Ramos (cell line): ENCODE measurements around the gene OR1E2.
"Not testable (repeated sequence)": the region's sequence is repeated elsewhere in the genome, so short reads cannot be mapped to it uniquely, and the experiment has no call there.

Source experiments
- in situ Hi-C: fragments of 300-500 bp; cut with MboI; formaldehyde crosslinking; loops from one replicate; pipeline ENCODE4 v1.14.3; 2022; ENCODE audit warnings: low sequenced_read_pairs; ENCODE audit not compliant: unreplicated experiment

Gene OR1E2

DNA sequence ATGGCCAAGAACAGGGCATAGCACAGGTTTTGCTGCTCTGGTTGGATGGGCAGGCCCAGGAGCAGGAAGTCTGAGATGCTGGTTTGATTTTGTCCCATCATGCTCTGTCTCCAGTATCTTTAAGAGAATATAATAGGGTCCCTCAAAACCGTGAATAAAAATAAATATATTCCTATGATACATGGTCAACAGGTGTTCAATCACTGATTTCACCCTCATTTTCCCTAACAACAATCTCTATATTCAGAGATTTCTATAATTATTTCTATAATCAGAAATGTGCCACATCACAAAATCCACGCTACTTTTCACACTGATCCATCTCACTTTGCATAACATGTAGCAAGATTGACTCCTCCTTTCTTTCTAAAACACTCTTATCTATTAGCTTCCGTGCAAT is at the start of gene OR1E2:
OR1E2 (minus strand) TSS at position 101 of the 400 bp plus-strand sequence; CDS start at position 101, 0 bp downstream.
- in situ Hi-C loops: no loop called here

DNA sequence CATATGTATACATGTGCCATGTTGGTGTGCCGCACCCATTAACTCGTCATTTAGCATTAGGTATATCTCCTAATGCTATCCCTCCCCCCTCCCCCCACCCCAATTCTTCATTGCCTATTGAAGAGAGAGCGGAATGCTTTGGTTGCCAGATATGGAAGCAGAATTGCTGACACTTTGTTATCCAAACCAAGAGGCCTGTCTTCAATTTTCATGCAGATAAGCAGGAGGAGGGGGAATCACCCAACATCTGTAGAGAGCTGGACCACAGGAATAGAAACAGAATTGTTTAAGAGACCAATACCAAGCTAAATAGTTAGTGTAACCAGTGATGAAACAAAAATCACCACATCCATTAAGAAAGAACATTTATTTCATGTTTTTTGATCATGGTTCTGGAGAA is 49.2 kb upstream of the OR1E2 start:
- in situ Hi-C loops: no loop called here

- in situ Hi-C loops: no loop called here
Observed at GRCh38 chr17:3479988-3480387, 46.3 kb upstream of the OR1E2 start.

DNA sequence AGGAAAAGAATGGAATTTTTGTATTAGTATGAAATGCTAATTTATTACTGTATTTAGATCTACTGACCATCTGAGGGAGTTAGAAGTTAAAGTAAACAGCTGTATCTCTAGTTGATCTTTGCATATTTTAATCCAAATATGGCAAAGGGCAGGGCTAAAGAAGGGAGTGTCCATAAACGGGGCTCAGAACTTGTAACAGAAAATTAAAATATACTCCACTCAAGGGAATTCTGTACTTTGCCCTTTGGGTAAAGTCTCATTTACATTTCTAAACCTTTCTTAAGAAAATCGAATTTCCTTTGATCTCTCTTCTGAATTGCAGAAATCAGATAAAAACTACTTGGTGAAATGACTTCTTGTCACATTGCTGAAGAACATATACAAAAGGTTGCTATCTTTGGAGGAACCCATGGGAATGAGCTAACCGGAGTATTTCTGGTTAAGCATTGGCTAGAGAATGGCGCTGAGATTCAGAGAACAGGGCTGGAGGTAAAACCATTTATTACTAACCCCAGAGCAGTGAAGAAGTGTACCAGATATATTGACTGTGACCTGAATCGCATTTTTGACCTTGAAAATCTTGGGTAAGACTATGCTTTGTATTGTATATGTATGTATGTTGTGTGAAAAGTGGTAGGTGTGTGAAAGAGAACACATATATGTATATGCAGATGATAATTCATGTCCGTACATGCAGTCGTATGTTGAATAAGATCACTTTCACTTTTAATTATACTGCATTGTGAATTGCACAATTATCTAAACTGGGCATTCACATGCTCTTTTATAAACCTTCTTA is 42.4 kb upstream of the OR1E2 start, which contains the start of gene ASPA:
ASPA (plus strand) TSS at position 186 of the 799 bp plus-strand sequence; CDS start at position 349, 163 bp downstream.
- in situ Hi-C loops: no loop called here

DNA sequence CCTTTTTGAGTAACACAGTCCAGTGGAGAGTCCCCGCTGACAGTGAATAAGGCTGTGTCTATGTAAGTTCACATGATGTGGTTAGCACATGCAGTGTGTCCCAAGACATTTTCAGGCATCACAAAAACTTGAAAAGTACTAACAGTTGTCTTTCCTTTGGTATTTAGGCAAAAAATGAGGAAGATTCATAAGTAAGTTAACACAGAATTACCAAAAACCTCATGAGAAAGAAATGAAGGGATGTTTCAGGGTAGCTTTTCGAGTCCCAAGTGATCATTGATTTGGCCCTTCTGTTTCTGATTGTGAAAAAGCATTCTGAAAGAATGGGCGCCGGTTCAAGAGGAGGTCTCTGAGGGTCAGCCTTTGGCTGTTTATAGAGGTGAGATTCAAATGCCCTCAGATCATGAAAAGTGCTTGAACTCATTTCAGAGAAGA is 41.6 kb upstream of the OR1E2 start:
- in situ Hi-C loops: no loop called here

- in situ Hi-C loops: no loop called here
Observed at GRCh38 chr17:3474212-3474611, 40.6 kb upstream of the OR1E2 start.

GRCh38 chr17:3472137-3472536 is 38.5 kb upstream of the OR1E2 start:
- in situ Hi-C loops: no loop called here

DNA sequence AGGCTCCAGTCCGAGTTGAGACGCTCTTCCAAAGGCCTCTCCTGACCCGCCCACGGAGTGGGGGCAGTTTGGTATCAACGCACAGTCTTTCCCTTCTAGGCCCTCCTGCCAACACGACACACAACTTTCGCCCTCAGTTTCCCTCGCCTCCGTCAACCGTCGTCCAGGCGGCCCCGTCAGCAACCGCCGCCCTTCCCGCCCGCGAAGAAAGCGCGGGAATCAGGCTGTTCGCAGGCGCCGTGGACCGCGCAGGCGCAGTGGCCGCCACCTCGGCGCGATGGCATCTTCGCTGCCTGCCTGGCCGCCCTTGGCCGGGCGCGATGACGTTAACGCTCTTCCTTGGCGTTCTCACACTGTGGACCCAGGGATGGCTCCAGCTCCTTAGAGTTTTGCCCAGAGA is 38.0 kb upstream of the OR1E2 start, which contains the start of gene SPATA22:
SPATA22 (minus strand) TSS at position 221 of the 400 bp plus-strand sequence. CDS start 2,494 bp downstream, outside the sequence.
- in situ Hi-C loops: no loop called here

DNA sequence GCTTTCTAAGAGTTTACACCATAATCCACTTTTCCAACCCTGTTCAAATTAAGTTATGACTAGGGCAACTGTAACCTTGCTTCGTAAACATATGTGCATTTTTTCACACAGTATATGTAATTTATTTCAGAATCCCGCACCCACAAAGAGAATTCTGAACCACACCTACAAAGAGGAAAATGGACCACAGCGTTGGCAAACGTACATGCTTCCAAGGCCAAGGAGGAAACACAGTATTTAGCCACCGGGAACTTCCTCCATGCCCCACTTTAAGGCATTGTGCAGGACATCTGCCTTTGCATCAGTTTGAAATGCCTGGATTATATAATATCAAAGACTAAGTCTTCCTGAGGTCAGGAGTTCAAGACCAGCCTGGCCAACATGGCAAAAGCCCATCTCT is 35.9 kb upstream of the OR1E2 start:
- in situ Hi-C loops: no loop called here

GRCh38 chr17:3466355-3466754 is 32.7 kb upstream of the OR1E2 start:
- in situ Hi-C loops: not testable (repeated sequence)

DNA sequence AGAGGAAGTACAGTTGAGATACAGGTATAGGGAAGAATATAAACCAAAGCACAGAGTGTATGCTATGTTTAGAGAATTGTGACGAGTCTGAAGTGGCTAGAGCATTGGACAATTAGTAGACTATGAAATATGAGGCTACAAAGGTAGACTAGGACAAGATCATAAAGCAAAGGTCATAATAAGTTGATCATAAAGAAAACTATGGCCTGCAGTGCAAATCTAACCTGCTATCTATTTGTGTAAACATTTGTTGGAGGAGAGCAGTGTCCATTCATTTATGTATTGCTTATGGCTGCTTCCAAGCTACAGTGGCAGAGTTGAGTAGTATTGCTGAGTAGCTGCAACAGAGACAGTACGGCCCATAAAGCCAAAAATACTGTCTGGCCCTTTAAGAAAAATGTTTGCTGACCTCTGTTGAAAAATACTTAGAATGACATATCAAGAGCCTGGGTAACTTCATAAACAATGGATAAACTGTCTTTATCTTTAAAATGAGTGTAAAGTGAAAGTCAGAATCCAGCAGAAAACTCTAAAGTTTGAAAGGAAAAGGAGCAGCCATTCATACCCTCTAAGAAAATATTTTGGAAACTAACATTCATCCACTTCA is 14.5 kb upstream of the OR1E2 start:
- in situ Hi-C loops: no loop called here

DNA sequence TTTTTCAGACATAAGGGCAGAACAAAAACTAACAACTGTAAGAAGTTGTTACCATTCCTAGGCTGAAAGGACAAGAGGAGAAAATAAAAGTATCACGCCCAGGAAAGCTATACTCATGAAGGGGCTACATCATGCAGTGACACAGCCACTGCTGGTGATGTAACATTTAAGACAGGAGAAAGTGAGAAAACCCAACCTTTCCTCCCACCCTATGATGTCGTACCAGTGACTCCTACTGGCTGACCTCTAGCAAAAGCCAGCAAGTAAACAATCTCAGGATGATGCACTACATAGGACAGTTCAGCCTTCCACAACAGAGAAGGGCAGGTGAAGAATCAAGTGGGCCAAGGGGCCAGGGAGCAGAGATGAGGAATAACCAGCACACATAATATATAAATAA is 14.0 kb upstream of the OR1E2 start:
- in situ Hi-C loops: no loop called here

DNA sequence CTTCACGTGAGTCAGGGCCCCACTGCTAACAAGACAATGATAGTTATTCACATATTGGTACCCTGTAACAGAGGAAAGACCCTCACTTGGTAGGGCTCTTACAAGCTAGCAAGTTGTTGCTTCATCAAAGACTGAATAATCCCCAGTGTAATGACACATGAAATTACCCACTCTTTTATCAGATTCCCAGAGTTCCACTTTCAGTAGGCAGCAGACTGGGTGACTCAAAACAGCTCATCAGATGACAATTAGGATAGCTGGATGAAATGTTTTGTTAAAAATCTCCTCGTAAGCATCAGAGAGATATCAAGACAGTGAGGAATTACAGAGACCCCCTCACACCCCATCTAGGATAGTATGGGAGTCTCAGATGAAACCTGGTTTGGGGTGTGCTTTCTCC is 6.8 kb upstream of the OR1E2 start:
- in situ Hi-C loops: no loop called here

GRCh38 chr17:3438368-3438767 is 4.7 kb upstream of the OR1E2 start:
- in situ Hi-C loops: no loop called here

- in situ Hi-C loops: not testable (repeated sequence)
Observed at GRCh38 chr17:3433215-3433614, 426 bp downstream of the OR1E2 start.

DNA sequence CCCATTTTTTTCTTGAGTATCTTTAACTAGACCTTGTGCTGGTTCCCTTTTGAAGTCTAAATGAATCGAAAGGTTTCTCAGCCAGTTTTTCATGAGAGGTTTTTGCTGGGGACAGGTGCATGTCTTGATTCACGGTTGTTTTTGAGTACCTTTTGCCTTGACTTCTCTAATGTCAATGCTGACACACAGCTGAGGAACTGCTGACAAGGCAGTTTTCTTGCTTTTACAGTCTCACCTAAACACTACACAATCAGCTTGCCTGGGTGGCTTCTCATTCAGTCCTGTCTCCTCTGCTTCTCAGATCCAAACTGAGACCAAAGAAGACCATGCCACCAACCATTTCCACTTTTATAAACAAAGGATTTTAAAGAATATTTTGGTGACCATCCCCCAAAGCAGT is 15.4 kb downstream of the OR1E2 start:
- in situ Hi-C loops: no loop called here

- in situ Hi-C loops: no loop called here
Observed at GRCh38 chr17:3415610-3416009, 18.0 kb downstream of the OR1E2 start.

DNA sequence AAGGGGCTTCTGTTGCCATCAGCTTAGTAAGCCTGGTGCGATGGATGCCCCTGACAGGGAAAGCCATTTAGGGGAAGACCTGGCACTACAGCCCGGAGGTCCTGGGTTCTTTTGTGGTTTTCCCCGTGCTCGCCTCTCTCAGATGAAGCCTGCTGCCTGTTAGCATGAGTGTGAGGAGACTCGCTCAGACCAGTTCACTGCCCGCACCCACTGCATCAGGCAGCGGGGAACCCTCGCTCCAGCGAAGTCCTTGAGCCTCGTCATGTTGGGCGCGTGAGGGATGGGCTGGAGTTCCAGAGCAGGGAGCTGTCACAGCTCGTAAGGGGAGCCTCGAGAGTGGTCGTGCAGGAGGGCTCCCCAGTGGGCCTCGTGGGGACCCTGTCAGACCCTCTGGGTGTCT is 21.4 kb downstream of the OR1E2 start:
- in situ Hi-C loops: not testable (repeated sequence)

DNA sequence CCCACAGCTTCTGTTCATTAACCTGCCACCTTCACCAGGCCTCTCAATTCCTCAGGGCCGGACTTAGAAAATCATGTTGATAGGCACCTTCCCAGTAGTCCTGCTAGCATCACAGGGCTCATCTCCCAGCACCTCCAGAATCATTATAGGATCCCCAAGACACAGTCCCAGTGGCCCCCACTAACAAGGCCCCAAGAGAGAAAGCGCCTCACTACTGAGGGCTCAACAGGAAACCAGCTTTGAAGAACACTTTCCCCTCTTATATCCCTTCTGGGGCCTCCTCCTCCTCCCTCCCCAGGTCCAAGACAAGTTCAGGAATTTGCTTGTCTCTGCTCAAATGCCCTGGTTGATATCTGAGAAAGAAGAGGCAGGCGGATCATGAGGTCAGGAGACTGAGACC is 22.6 kb downstream of the OR1E2 start, which contains the start of gene OR3A3:
OR3A3 (plus strand) TSS at position 301 of the 400 bp plus-strand sequence.
- in situ Hi-C loops: no loop called here

DNA sequence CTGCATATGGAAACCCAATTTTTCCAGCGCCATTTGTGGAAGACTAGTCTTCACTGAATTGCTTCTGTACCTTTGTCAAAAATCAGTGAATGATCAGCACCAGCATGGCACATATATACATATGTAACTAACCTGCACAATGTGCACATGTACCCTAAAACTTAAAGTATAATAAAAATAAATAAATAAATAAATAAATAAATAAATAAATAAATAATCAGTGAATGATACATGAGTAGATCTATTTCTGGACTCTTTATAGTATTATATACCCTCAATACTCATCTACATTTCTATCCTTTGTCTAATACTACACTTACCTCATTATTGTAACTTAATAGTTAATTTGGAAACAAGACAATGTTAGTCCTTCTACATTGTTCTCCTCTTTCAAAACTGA is 29.8 kb downstream of the OR1E2 start:
- in situ Hi-C loops: not testable (repeated sequence)

DNA sequence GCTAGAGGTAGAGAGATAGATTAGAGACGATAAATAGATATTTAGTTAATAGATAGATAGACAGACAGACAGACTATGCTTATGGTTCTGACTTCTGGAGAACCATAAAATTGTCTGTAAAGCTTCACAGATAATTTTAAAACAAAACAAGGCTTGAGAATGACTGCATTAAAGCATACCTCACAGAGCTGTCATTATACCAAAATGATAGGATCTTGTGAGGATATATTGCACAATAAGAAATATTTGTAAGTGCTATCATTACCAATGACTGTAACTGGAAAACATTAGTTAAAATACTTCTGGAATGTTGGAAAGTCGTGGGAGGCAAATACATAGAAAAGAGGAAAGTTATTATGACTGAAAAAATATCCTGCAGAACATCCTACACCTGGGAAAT is 31.9 kb downstream of the OR1E2 start:
- in situ Hi-C loops: no loop called here
